ENCODE results near the gene ZNF771. TPM values are rescaled to one million over a fixed set of nuclear protein-coding genes. Genes with fewer than 3 reads are reported as not detected.

ZNF771 gene
- total and polyA plus RNA-seq, 8 donors: 1.2 to 28.7 (median 6.6) TPM

DNA sequence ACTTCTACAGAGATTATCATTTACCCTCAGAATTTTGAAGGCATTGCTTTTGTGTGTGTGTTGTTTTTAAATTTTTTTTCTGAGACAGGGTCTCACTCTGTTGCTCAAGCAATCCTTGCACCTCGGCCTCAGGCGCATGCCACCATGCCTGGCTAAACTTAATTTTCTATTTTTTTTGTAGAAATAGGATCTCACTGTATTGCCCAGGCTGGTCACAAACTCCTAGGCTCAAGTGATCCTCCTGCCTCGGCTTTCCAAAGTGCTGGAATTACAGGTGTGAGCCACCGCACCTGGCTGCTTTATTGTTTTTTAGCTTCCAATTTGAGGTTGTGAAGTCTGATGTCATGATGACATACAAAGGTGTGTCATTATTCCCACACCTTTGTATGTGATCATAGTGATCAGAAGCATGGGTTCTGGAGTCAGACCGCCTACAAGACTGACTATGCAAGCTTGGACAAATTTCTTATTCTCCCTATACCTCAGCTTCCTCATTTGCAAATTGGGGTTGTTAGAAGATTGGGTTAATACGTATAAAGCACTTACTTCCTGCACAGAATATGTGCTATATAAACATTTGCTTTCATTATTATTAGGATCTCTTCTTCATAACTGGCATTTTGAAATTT lies 32.4 kb downstream of the ZNF771 start:
- no peak overlapping the region for H3K27ac ChIP-seq
- no peak for DNase-seq
- H3K4me3 ChIP-seq: no peak overlapping the region
- no peak for TF ChIP-seq POLR2A (IDR thresholded peaks at IDR 0.05)
- no peaks in the 10 kb centered on the region for H3K9me3 ChIP-seq
- intact Hi-C loops (cut with DNase I; ENCODE audit: low total_unique reads): loop anchor here (10.0 kb wide), 1 partner anchor 85 kb away; the partner anchor contains the start of gene ZNF768
- WGBS, 5 donors: 75 to 83% (median 79%) methylated on average over 6 of the region's 6 CpGs
- no peaks in the 10 kb centered on the region for H3K27me3 ChIP-seq
- peaks cover 11 to 31% (median 23%) of the 10 kb centered on the region in 4 donors for H3K4me1 ChIP-seq
- H3K36me3 ChIP-seq: peaks cover 3 to 18% (median 11%) of the 10 kb centered on the region in 4 donors

DNA sequence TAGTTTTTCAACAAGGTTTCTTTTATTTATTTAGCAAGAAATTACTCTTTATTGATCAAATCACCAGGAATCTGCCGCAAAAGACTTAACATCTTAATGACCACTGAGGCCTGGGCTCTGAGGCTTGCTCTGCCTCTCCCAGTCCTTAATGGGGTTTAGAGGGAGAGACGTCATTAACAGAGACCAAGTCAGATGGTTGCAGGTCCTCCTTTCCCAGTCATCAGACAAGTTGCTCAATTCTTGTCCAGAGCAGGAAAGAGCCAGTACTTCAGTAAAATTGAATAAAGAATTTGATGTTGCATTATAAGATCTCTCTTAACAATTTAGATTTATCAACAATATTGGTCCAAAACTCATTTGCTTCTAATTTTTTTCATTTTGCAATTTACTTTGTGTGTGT lies 36.2 kb downstream of the ZNF771 start:
- Histone ChIP-seq H3K9me3 (no peaks in the 10 kb centered on the region), H3K4me3 (peak overlapping the region in 1 of 4 donors; percentile 89), H3K4me1 (peaks cover 19 to 51% (median 44%) of the 10 kb centered on the region in 4 donors), H3K27me3 (no peaks in the 10 kb centered on the region), H3K27ac (no peak overlapping the region), H3K36me3 (peaks cover 3 to 18% (median 11%) of the 10 kb centered on the region in 4 donors)
- DNase-seq: no peak
- 74 to 91% (median 86%) methylated on average over 2 of the region's 2 CpGs for WGBS, 5 donors
- TF ChIP-seq CTCF (IDR thresholded peaks at IDR 0.05): no peak
- TF ChIP-seq POLR2A (IDR thresholded peaks at IDR 0.05): no peak
- no peak for TF ChIP-seq EP300 (IDR thresholded peaks at IDR 0.05)
- TF ChIP-seq POLR2AphosphoS5 (IDR thresholded peaks at IDR 0.05): no peak
- intact Hi-C loops (cut with DNase I; ENCODE audit: low total_unique reads): no loop called here

GRCh38 chr16:30444231-30445148 lies 37.1 kb downstream of the ZNF771 start:
- intact Hi-C loops (cut with DNase I; ENCODE audit: low total_unique reads): no loop called here
- Histone ChIP-seq H3K36me3 (peaks cover 3 to 18% (median 11%) of the 10 kb centered on the region in 4 donors), H3K27ac (peak overlapping the region in 4 of 5 donors; percentile 96 to 99 (median 98)), H3K9me3 (no peaks in the 10 kb centered on the region), H3K4me3 (peak overlapping the region; percentile 73 to 99 (median 88)), H3K4me1 (peaks cover 19 to 51% (median 44%) of the 10 kb centered on the region in 4 donors), H3K27me3 (no peaks in the 10 kb centered on the region)
- no peak for DNase-seq
- TF ChIP-seq CTCF (IDR thresholded peaks at IDR 0.05): no peak
- TF ChIP-seq POLR2AphosphoS5 (IDR thresholded peaks at IDR 0.05): no peak
- TF ChIP-seq POLR2A (IDR thresholded peaks at IDR 0.05): no peak
- no peak for TF ChIP-seq EP300 (IDR thresholded peaks at IDR 0.05)
- WGBS, 5 donors: 87 to 89% (median 89%) methylated on average over 29 of the region's 29 CpGs

- no peak for DNase-seq
- intact Hi-C loops (cut with DNase I; ENCODE audit: low total_unique reads): no loop called here
- WGBS, 5 donors: 23 to 28% (median 25%) methylated on average over 10 to 11 of the region's 11 CpGs
- peak overlapping the region; percentile 95 to 99 (median 98) for H3K27ac ChIP-seq
- peak overlapping the region; percentile 73 to 99 (median 88) for H3K4me3 ChIP-seq
- H3K4me1 ChIP-seq: peaks cover 19 to 51% (median 44%) of the 10 kb centered on the region in 4 donors
- H3K36me3 ChIP-seq: peaks cover 3 to 18% (median 11%) of the 10 kb centered on the region in 4 donors
- H3K9me3 ChIP-seq: no peaks in the 10 kb centered on the region
- no peak for TF ChIP-seq EP300 (IDR thresholded peaks at IDR 0.05)
- no peak for TF ChIP-seq POLR2AphosphoS5 (IDR thresholded peaks at IDR 0.05)
- no peak for TF ChIP-seq POLR2A (IDR thresholded peaks at IDR 0.05)
- no peak for TF ChIP-seq CTCF (IDR thresholded peaks at IDR 0.05)
- H3K27me3 ChIP-seq: no peaks in the 10 kb centered on the region
These were observed 37.7 kb downstream of the ZNF771 start for GRCh38 chr16:30445149-30445407.
